Epithelial cell of prostate (primary cell): ENCODE results near the gene OGFR.
"Not testable (repeated sequence)": the region's sequence is repeated elsewhere in the genome, so short reads cannot be mapped to it uniquely, and the experiment has no call there.

Experiments
- DNase-seq: peaks from one replicate; pipeline ENCODE4 v3.0.0-alpha.2; 2011; ENCODE audit warnings: low read depth, low spot score
- H3K27ac ChIP-seq: fragments of 450-650 bp; 2 replicates; pipeline ENCODE4 v1.5.1; 2017; ENCODE audit warnings: mild to moderate bottlenecking

The OGFR gene

GRCh38 chr20:62852841-62853240, 48.2 kb downstream of the OGFR start:
- no peak overlapping the region for H3K27ac ChIP-seq
- no peak for DNase-seq

GRCh38 chr20:62853304-62853703, 48.7 kb downstream of the OGFR start:
- DNase-seq = not testable (repeated sequence)

GRCh38 chr20:62854121-62854520, 49.5 kb downstream of the OGFR start:
- no peak for DNase-seq
- H3K27ac ChIP-seq = no peak overlapping the region

More at GRCh38 chr20:62853304-62853703, 48.7 kb downstream of the OGFR start:
- H3K27ac ChIP-seq = not testable (repeated sequence)

- no peak overlapping the region for H3K27ac ChIP-seq
These were observed 50.5 kb downstream of the OGFR start for GRCh38 chr20:62855120-62855519.

GRCh38 chr20:62856931-62857619, 52.4 kb downstream of the OGFR start:
- no peak overlapping the region for H3K27ac ChIP-seq
- DNase-seq = no peak

More at GRCh38 chr20:62855120-62855519, 50.5 kb downstream of the OGFR start:
- no peak for DNase-seq

GRCh38 chr20:62858058-62858830, 53.6 kb downstream of the OGFR start:
- H3K27ac ChIP-seq = no peak overlapping the region
- DNase-seq = no peak

GRCh38 chr20:62859721-62860120, 55.1 kb downstream of the OGFR start:
- DNase-seq = no peak
- no peak overlapping the region for H3K27ac ChIP-seq

GRCh38 chr20:62860391-62860923, 55.8 kb downstream of the OGFR start:
- H3K27ac ChIP-seq = no peak overlapping the region
- no peak for DNase-seq

- DNase-seq = no peak
- no peak overlapping the region for H3K27ac ChIP-seq
These were observed 56.5 kb downstream of the OGFR start for GRCh38 chr20:62860924-62861691.

GRCh38 chr20:62861726-62862336, 57.2 kb downstream of the OGFR start, which contains the start of gene TCFL5:
Gene TCFL5 (minus strand): TSS chr20:62861822. CDS start chr20:62861670, 152 bp downstream.
- no peak within 1 kb of the TSS for H3K27ac ChIP-seq
- no peak for DNase-seq
